GM12801 (cell line): Measurements from ENCODE around the gene STAC.

Experiments used
- TF ChIP-seq, protein P1 (sequence below): IDR thresholded peaks from one replicate; pipeline ENCODE4 v1.5.1; 2011; ENCODE audit warnings: control low read depth; ENCODE audit not compliant: insufficient read length; ENCODE audit errors: extremely low read depth

The STAC gene

GRCh38 chr3:36411587-36411986 lies 31.3 kb downstream of the STAC start:
- TF ChIP-seq, protein P1, sequence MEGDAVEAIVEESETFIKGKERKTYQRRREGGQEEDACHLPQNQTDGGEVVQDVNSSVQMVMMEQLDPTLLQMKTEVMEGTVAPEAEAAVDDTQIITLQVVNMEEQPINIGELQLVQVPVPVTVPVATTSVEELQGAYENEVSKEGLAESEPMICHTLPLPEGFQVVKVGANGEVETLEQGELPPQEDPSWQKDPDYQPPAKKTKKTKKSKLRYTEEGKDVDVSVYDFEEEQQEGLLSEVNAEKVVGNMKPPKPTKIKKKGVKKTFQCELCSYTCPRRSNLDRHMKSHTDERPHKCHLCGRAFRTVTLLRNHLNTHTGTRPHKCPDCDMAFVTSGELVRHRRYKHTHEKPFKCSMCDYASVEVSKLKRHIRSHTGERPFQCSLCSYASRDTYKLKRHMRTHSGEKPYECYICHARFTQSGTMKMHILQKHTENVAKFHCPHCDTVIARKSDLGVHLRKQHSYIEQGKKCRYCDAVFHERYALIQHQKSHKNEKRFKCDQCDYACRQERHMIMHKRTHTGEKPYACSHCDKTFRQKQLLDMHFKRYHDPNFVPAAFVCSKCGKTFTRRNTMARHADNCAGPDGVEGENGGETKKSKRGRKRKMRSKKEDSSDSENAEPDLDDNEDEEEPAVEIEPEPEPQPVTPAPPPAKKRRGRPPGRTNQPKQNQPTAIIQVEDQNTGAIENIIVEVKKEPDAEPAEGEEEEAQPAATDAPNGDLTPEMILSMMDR: no peak

GRCh38 chr3:36416599-36416998 lies 36.3 kb downstream of the STAC start:
- TF ChIP-seq, protein P1: no peak

DNA sequence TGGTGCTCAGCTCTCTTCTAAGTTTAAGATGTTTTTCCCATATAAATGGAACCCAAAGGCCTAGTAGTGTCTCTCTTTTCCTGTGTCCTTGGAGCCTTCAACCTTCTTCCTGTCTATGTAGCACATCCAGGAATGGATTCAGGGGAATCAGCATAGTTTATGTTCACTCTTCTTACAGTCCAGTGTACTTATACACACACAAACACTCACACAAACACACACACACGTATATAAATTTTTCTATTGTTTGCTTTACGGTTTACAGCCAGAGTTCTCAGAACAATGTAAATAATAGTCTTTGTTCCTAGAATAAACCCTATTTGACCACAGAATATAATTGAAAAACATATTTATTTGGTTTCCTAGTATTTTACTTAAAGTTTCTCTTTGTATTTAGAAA lies 36.9 kb downstream of the STAC start:
- TF ChIP-seq, protein P1: no peak

DNA sequence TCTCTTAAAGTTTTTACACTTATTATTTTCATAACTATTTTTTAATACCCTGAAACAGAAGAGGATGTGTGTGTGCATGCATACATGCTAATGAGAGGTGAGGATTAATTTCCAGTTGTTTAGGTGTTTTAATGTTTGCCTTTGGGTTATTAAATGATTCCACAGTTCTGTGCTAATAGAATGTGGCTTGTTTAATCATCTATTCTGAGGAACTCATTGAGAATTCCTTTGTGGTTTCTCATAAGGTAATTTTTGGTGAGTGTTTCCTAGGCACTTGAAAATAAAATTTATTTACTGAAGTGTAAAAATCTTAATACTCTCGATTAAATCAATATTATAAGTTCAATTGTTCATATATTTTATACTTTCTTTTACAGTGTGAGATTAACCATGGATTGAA lies 38.0 kb downstream of the STAC start:
- TF ChIP-seq, protein P1: no peak

DNA sequence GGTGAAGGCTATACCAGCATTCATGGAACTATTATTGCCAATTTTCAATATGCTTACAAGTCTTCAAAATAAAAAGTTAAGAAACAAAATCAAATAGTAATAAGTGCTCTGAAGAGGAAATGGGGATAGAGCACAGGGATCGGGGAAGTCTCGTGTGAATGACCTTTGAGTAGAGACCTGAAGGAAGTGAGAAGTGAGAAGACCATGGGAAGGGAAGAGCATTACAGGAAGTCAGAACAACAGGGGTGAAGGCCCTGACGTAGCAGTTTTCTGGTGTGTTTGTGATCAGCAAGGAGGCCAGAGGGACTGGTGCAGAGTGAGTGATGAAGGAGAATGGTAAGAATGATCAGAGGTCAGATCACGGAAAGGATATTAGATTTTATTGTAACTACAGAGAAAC lies 48.1 kb downstream of the STAC start:
- TF ChIP-seq, protein P1: no peak

GRCh38 chr3:36429986-36430485 lies 49.7 kb downstream of the STAC start:
- TF ChIP-seq, protein P1: no peak

DNA sequence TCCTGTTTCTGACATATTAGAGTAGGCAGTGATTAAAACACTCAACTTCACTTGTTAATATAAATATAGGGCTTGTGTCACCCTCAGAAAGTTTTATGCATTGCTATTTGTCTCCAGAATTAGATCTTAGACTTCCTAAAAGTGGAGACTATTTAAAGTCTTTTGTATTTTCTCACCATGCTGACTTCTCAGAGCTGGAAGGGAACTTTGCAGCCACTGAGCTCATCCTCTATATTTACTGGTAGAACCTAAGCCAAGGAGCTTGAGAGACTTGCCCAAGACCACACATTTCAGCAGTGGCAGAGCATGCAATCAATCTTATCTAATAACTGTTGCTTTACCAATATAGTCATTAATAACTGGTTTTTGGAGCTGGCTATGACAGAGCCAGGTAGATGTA lies 53.2 kb downstream of the STAC start:
- TF ChIP-seq, protein P1: no peak
